Tibial nerve (tissue), 4 donors: ENCODE measurements around the gene ASCL2. TPM values are rescaled to one million over a fixed set of nuclear protein-coding genes. Genes with fewer than 3 reads are reported as not detected.

Experiments
- DNase-seq, 2 donors: peaks; one replicate each; pipeline ENCODE4 v3.0.0-alpha.2; 2019; ENCODE audit warnings: low spot score in 2 of 2
- H3K27ac ChIP-seq, 4 donors: fragments of 200-600 bp; sonication (generic) in 3 of 4; one replicate each; pipeline ENCODE4 v1.5.1; 2017 to 2019; ENCODE audit warnings: mild to moderate bottlenecking in 1 of 4
- H3K27me3 ChIP-seq, 2 donors: fragments of 200-600 bp; sonication (generic) in 1 of 2; one replicate each; pipeline versions ENCODE4 v1.5.1 to v1.6.0; 2017 to 2019
- H3K36me3 ChIP-seq, 3 donors: fragments of 200-600 bp; sonication (generic); one replicate each; pipeline ENCODE4 v1.5.1; 2018 to 2019
- H3K4me1 ChIP-seq, 4 donors: fragments of 200-600 bp; sonication (generic) in 3 of 4; one replicate each; pipeline ENCODE4 v1.5.1; 2017 to 2019
- H3K4me3 ChIP-seq, 4 donors: fragments of 200-600 bp; sonication (generic) in 3 of 4; one replicate each; pipeline ENCODE4 v1.5.1; 2017 to 2019; ENCODE audit warnings: mild to moderate bottlenecking in 1 of 4, moderate library complexity in 1 of 4
- H3K9me3 ChIP-seq, 4 donors: fragments of 200-600 bp; sonication (generic) in 3 of 4; one replicate each; pipeline ENCODE4 v1.5.1; 2017 to 2019
- CTCF ChIP-seq, 5 experiments: fragments of 200-600 bp in 3 of 5; fragments of 450-650 bp in 2 of 5; sonication (generic) in 3 of 5; IDR thresholded peaks; one replicate each; pipeline ENCODE4 v1.5.1; 2016 to 2019; ENCODE audit warnings: antibody characterized with exemption in 5 of 5, mild to moderate bottlenecking in 3 of 5, moderate library complexity in 2 of 5
- EP300 ChIP-seq, 2 donors: sonication (generic); formaldehyde crosslinking; IDR thresholded peaks; one replicate each; pipeline ENCODE4 v1.6.1; 2017; ENCODE audit warnings: antibody characterized with exemption in 2 of 2, mild to moderate bottlenecking in 1 of 2
- POLR2A ChIP-seq, 2 donors: fragments of 450-650 bp; IDR thresholded peaks; one replicate each; pipeline ENCODE4 v1.6.1; 2017; ENCODE audit warnings: antibody characterized with exemption in 2 of 2, mild to moderate bottlenecking in 2 of 2, moderate library complexity in 2 of 2
- WGBS, 2 donors: methylation state at CpG; one replicate each; pipeline ENCODE4 v1.1.5; 2018; 5-methylcytosine and 5-hydroxymethylcytosine counted together
- total RNA-seq, 4 donors: library from RNA; depleted of rRNA; stranded (reverse); fragments of >200 nt; gene quantifications; one replicate each; pipeline ENCODE4 v1.1.0, GENCODE V29; 2016

Gene ASCL2
- total RNA-seq, 4 donors from 2014 or later = 0.66 to 4.1 (median 3.0) TPM

- WGBS, 2 donors = 82 to 85% methylated on average over 16 to 17 of the region's 17 CpGs
- TF ChIP-seq CTCF (IDR thresholded peaks at IDR 0.05) (no peak), POLR2A (IDR thresholded peaks at IDR 0.05) (no peak), EP300 (IDR thresholded peaks at IDR 0.05) (no peak)
These were observed 25.9 kb upstream of the ASCL2 start for GRCh38 chr11:2295971-2296912.

GRCh38 chr11:2294926-2295290 is 24.5 kb upstream of the ASCL2 start:
- H3K27ac ChIP-seq = no peak overlapping the region
- H3K4me3 ChIP-seq = no peak overlapping the region
- H3K36me3 ChIP-seq = no peaks in the 10 kb centered on the region
- no peaks in the 10 kb centered on the region for H3K9me3 ChIP-seq
- 82 to 83% methylated on average over 8 of the region's 8 CpGs for WGBS, 2 donors
- no peak for DNase-seq
- H3K27me3 ChIP-seq = no peaks in the 10 kb centered on the region
- TF ChIP-seq POLR2A (IDR thresholded peaks at IDR 0.05) (no peak), EP300 (IDR thresholded peaks at IDR 0.05) (no peak), CTCF (IDR thresholded peaks at IDR 0.05) (no peak)
- H3K4me1 ChIP-seq = no peaks in the 10 kb centered on the region

More at GRCh38 chr11:2295971-2296912, 25.9 kb upstream of the ASCL2 start:
- no peaks in the 10 kb centered on the region for H3K36me3 ChIP-seq
- H3K4me1 ChIP-seq = no peaks in the 10 kb centered on the region
- no peak overlapping the region for H3K4me3 ChIP-seq
- H3K9me3 ChIP-seq = no peaks in the 10 kb centered on the region
- no peak for DNase-seq
- no peak overlapping the region for H3K27ac ChIP-seq
- H3K27me3 ChIP-seq = no peaks in the 10 kb centered on the region

- 82 to 85% methylated on average over 23 to 27 of the region's 27 CpGs for WGBS, 2 donors
- Histone ChIP-seq H3K4me3 (no peak overlapping the region), H3K36me3 (no peaks in the 10 kb centered on the region), H3K9me3 (no peaks in the 10 kb centered on the region), H3K4me1 (no peaks in the 10 kb centered on the region), H3K27me3 (no peaks in the 10 kb centered on the region), H3K27ac (no peak overlapping the region)
- peak in 1 of 2 donors; percentile 5 for DNase-seq
- TF ChIP-seq EP300 (IDR thresholded peaks at IDR 0.05) (no peak), CTCF (IDR thresholded peaks at IDR 0.05) (peak in 1 of 5 experiments; percentile 11), POLR2A (IDR thresholded peaks at IDR 0.05) (no peak)
These were observed 23.9 kb upstream of the ASCL2 start for GRCh38 chr11:2293984-2294925.

GRCh38 chr11:2293531-2293971 is 23.2 kb upstream of the ASCL2 start:
- no peaks in the 10 kb centered on the region for H3K36me3 ChIP-seq

More at GRCh38 chr11:2293531-2293971, 23.2 kb upstream of the ASCL2 start:
- peak in 1 of 2 donors; percentile 3 for DNase-seq
- Histone ChIP-seq H3K4me1 (no peaks in the 10 kb centered on the region), H3K27ac (no peak overlapping the region), H3K27me3 (no peaks in the 10 kb centered on the region), H3K4me3 (no peak overlapping the region), H3K9me3 (no peaks in the 10 kb centered on the region)
- 87 to 91% methylated on average over 20 of the region's 20 CpGs for WGBS, 2 donors
- TF ChIP-seq CTCF (IDR thresholded peaks at IDR 0.05) (no peak), POLR2A (IDR thresholded peaks at IDR 0.05) (no peak), EP300 (IDR thresholded peaks at IDR 0.05) (no peak)
